ENCODE measurements around the gene PDCD1LG2.

The PDCD1LG2 gene

DNA sequence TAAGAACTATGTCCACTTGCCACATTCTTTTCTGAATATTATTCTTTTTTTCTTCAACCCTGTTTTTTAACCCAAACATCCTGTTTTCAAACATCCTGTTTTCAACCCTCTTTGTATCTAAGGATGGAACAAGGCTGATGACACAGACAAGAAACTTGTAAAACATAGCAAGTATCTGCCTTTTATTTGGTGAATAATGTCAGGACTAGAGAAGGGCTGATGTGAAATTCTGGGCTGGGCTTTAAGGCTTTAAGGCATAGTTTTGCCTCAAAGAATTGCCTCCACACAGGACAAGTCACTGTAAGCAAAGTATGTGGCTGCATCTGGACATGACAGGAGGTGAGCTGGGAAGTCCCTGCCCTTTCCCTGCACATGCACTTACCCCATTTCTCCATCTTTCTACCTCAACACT is 76.1 kb downstream of the PDCD1LG2 start:
- no peak overlapping the region for H3K4me3 ChIP-seq (ENCODE audit: low read depth, low read length)
- DNase-seq (ENCODE audit: low read depth), result no peak
- TF ChIP-seq, protein P1, sequence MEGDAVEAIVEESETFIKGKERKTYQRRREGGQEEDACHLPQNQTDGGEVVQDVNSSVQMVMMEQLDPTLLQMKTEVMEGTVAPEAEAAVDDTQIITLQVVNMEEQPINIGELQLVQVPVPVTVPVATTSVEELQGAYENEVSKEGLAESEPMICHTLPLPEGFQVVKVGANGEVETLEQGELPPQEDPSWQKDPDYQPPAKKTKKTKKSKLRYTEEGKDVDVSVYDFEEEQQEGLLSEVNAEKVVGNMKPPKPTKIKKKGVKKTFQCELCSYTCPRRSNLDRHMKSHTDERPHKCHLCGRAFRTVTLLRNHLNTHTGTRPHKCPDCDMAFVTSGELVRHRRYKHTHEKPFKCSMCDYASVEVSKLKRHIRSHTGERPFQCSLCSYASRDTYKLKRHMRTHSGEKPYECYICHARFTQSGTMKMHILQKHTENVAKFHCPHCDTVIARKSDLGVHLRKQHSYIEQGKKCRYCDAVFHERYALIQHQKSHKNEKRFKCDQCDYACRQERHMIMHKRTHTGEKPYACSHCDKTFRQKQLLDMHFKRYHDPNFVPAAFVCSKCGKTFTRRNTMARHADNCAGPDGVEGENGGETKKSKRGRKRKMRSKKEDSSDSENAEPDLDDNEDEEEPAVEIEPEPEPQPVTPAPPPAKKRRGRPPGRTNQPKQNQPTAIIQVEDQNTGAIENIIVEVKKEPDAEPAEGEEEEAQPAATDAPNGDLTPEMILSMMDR (IDR thresholded peaks at IDR 0.05; ENCODE audit: control insufficient read depth, extremely low read depth, insufficient read depth), result no peak

DNA sequence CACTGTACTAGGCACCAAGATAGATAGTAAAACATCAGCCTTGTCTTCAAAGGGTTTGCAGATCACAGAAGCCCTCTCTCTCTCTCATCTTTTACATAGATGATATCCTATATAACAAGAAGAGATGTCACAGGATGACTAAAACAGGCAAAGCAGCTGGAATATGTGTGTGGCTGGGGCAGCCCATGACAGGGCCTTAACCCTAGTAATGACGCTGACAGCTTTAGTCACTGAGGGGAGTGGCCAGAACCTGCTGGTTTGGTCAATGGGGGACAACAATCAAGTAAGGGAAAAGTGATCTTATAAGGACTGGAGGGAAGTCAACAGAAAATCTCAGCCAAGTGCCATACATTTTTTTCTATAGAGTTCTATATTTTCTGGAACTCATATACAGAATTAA is 76.7 kb downstream of the PDCD1LG2 start:
- no peak for DNase-seq (ENCODE audit: low read depth)
- TF ChIP-seq, protein P1 (IDR thresholded peaks at IDR 0.05; ENCODE audit: control insufficient read depth, extremely low read depth, insufficient read depth), result no peak
- no peak overlapping the region for H3K4me3 ChIP-seq (ENCODE audit: low read depth, low read length)

DNA sequence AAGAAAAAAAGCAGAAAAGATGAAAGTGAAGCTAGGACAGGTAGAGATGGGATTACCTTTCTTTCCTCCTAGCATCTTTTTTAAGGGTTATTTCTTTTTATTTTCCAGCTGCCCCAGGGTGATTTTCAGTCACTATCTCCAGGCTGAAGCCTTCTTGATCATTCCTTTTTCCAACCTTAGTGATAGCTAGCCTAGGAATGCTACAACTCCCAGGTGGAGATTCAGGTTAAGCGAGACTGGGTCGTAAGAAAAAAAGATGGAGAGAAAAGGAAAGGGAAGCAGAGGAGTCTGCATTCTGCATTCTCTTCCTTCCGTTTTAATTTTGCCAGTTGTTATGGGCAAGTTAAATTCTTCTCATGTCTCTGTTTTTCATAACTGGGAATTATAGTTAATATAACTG is 81.9 kb downstream of the PDCD1LG2 start:
- no peak overlapping the region for H3K4me3 ChIP-seq (ENCODE audit: low read depth, low read length)
- DNase-seq (ENCODE audit: low read depth), result no peak
- TF ChIP-seq, protein P1 (IDR thresholded peaks at IDR 0.05; ENCODE audit: control insufficient read depth, extremely low read depth, insufficient read depth), result no peak

DNA sequence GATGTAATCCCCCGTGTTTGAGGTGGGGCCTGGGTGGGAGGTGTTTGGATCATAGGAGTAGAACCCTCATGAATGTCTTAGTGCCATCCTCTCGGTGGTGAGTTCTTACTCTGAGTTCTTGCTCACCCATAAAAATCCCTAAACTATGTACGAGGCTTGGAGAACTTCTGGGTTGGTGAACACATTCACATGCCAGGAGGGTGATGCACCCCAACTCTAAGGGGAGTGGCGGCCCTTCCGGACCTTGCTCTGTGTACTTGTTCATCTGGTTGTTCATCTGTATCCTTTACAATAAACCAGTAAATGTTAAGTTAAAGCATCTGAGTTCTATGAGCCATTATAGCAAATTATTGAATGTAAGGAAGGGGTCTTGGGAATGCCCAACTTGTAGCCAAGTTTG is 82.6 kb downstream of the PDCD1LG2 start:
- TF ChIP-seq, protein P1 (IDR thresholded peaks at IDR 0.05; ENCODE audit: control insufficient read depth, extremely low read depth, insufficient read depth), result no peak
- no peak for DNase-seq (ENCODE audit: low read depth)
- no peak overlapping the region for H3K4me3 ChIP-seq (ENCODE audit: low read depth, low read length)

DNA sequence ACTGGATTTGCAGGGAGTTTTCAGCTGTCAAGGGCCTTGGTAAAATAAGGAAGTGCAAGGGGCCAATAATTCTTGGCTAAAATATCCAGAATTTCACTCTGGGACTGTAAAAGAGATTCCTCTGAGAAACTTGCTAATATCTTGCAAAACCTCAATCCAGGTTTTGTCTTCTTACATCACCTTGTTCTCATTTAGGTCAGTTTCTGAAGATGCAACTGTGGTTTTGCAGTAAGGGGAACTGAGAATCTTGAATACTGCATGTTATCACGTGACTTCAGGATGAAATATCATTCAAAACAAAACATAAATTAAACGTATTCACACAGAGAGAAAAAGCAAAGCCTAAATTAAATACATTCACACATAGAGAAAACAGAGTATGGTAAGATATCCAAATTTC is 83.6 kb downstream of the PDCD1LG2 start:
- no peak for DNase-seq (ENCODE audit: low read depth)

DNA sequence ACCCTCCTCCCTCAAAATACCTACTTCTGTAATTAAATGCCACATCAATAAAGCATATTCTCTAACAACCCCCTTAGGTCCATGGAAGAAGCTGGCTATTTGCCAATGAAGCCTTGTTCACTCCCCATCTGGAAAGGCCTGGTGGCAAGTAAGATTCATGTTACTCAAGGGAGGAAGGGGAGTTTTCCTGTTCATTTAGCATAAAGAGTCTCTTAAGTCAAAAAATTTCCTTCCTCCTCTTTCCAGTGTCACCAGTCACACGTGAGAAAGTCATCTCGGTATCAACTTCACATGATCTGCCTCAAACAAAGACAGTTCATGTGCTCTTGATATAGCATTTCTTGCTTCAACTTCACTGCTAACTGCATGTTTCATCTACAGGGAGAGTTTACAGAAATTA is 85.8 kb downstream of the PDCD1LG2 start:
- no peak for DNase-seq (ENCODE audit: low read depth)
- no peak overlapping the region for H3K4me3 ChIP-seq (ENCODE audit: low read depth, low read length)
- TF ChIP-seq, protein P1 (IDR thresholded peaks at IDR 0.05; ENCODE audit: control insufficient read depth, extremely low read depth, insufficient read depth), result no peak

More for the DNA sequence above, 83.6 kb downstream of the PDCD1LG2 start:
- TF ChIP-seq, protein P1 (IDR thresholded peaks at IDR 0.05; ENCODE audit: control insufficient read depth, extremely low read depth, insufficient read depth), result no peak
- no peak overlapping the region for H3K4me3 ChIP-seq (ENCODE audit: low read depth, low read length)

All from LNCaP clone FGC (cell line).